ENCODE data around the gene ENTPD7. TPM values are rescaled to one million over a fixed set of nuclear protein-coding genes. Genes with fewer than 3 reads are reported as not detected.

Gene ENTPD7, protein sequence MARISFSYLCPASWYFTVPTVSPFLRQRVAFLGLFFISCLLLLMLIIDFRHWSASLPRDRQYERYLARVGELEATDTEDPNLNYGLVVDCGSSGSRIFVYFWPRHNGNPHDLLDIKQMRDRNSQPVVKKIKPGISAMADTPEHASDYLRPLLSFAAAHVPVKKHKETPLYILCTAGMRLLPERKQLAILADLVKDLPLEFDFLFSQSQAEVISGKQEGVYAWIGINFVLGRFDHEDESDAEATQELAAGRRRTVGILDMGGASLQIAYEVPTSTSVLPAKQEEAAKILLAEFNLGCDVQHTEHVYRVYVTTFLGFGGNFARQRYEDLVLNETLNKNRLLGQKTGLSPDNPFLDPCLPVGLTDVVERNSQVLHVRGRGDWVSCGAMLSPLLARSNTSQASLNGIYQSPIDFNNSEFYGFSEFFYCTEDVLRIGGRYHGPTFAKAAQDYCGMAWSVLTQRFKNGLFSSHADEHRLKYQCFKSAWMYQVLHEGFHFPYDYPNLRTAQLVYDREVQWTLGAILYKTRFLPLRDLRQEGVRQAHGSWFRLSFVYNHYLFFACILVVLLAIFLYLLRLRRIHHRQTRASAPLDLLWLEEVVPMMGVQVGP
- 18.2 and 18.7 TPM in 2 replicates for total RNA-seq

DNA sequence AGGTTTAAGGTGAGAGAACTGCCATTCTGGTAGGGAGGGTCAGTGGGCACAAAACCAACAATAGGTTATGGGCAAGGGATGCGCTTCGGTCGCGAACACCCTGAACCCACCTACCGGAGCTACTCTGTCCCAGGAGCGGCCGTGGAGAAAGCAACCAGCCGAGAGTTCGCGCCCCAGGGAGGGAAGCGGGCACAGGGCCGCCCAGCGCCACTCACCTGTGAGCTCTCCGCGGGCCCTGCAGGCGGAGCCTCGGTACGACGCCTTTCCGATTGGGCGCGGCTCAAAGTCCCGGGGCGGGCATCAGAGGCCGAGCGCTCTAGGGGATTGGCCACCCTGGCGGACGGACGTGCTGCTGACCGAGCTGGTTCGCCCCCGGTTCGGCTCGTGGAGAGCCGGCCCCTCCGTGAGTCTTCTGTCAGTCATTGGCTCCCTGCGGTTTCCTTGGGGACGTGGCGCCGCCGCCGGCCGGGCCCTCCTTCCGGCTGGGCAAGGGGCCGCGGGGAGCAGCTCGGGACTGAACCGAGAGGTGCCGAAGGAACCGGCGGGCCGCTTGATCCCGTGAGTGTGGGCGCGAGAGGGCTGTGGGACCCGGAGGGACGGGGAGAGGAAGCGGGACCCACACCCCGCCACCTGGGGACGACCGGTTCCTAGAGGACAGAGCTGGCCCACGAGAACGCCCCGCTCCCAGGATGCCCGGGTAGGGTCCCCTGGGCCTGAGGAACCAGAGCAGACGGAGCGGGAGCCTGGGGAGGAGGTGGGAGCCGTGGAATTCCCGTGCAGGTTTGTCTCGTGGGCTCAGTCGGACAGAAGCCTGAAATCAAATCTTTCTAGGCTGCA lies at the start of gene ENTPD7:
Gene ENTPD7 (plus strand): TSS at position 479 of the 837 bp plus-strand sequence. CDS start 448 bp downstream, outside the sequence.

DNA sequence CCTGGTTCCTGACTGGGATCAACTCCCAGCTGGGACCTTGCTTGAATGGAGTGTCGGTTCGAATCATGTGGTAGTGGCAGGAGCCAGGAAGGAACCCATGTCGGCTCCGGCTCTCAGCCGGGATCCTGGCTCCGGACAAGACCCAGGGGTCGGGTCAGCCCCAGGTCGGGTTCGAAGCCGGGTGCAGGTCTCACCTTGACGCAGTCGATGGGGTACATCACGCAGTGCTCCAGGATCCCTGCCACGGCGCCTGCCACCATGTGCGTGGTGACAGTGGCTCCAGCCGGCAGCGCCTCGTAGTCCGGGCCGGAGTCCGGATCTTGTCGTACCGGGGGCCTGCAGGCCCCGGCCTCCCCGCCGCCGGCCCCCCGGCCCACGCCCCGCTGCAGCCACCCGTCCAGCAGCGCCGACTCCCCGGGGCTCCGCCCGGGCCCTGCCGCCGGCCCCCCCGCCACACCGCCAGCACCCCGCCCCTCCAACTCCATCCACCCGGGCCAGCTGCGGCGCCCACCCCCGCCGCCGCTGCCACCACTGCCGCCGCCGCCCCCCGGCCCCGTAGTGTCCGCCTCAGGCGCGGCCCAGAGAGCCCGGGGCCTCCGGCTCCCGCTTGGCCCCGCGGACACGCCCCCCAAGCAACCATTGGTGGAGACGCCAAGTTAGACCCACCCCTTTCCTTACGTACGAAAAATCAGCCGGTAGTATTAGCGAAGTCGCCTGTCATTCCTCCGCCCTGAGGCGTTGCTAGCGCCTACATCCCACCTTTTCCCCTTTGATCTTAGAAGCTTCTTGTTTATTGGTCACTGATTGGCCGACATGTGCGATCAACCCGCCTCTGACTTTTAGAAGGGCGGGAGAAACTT lies 39.2 kb upstream of the ENTPD7 start, which contains the start of gene SLC25A28:
Gene SLC25A28 (minus strand): TSS at position 589 of the 860 bp plus-strand sequence. CDS start 104 bp downstream, at position 485.

DNA sequence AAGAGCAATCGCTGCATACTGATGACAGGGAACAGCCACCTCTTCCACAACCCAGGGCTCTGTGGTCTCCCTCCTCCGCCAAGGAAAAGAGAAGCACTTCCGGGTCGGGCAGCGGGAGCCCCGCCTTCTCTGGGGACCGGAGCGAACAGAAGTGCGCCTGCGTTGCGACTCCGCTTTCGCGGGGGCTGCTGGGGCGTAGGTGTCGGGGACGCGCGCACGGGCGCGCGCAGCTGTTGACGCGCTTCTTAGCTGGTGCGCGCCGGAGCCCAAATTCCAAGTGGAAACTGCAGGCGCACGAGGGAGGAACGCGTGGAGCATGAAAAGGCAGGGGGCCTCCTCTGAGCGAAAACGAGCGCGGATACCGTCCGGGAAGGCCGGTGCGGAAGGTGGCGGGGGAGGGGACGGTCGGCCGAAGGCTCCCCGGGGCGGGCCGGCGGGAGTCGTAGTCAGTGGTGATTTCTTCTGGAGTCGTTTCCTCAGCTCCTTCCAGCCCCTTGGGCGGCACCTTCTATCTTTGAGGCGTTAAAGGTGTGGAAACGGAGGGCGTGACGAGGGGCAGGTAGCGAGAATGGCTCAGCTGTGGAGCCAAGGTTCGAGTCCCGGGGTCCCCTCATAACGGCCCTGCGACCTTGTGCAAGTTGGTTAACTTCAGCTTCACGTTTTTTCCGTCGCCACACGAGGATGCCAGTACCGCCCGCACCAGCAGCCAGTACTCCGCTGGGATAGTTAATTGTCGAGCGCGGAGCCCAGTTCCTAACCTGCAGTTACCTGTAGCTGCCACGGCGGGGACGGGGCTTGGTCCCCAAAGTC lies 72.9 kb downstream of the ENTPD7 start, which contains the start of the genes COX15 and CUTC:
Gene COX15 (minus strand): TSS at position 95 of the 810 bp plus-strand sequence. CDS start 78 bp downstream, at position 17.
Gene CUTC (plus strand): TSS at position 202 of the 810 bp plus-strand sequence. CDS start 115 bp downstream, at position 317.

Other genes starting within 250 kb of the ENTPD7 start
- gene GOT1, start 228.9 kb upstream of the ENTPD7 start, total RNA-seq = 27.2 and 34.4 TPM in 2 replicates
- gene NKX2-3, start 126.6 kb upstream of the ENTPD7 start, total RNA-seq = 4.4 and 5.2 TPM in 2 replicates
- 12.3 and 30.7 TPM in 2 replicates for gene SLC25A28, start 39.1 kb upstream of the ENTPD7 start, total RNA-seq
- 37.7 and 54.6 TPM in 2 replicates for gene COX15, start 72.6 kb downstream of the ENTPD7 start, total RNA-seq
- gene CUTC, start 72.7 kb downstream of the ENTPD7 start, total RNA-seq = 35.1 and 54.3 TPM in 2 replicates
- 0.61 and 0.65 TPM in 2 replicates for gene ABCC2, start 123.1 kb downstream of the ENTPD7 start, total RNA-seq

Measured in epithelial cell of umbilical artery (primary cell).